Thoracic aorta (tissue), 2 donors: Measurements from ENCODE around the gene DMRTA1. TPM values are rescaled to one million over a fixed set of nuclear protein-coding genes. Genes with fewer than 3 reads are reported as not detected.

Source experiments
- ATAC-seq: fragments of 150-250 bp; one replicate; pipeline ENCODE4 v1.8.0; 2017; ENCODE audit warnings: low read depth; ENCODE audit not compliant: insufficient number of reproducible peaks, low FRiP score
- DNase-seq: peaks from one replicate; pipeline ENCODE4 v3.0.0-alpha.2; 2020; ENCODE audit warnings: low spot score
- H3K27ac ChIP-seq, 2 donors: fragments of 200-600 bp; sonication (generic); 1 replicate in 1 of 2; 2 replicates in 1 of 2; pipeline ENCODE4 v1.5.1; 2016; ENCODE audit warnings: mild to moderate bottlenecking in 2 of 2, moderate library complexity in 2 of 2
- H3K27me3 ChIP-seq: fragments of 200-600 bp; sonication (generic); replicated peaks from 2 replicates; pipeline ENCODE4 v1.6.0; 2016; ENCODE audit warnings: mild to moderate bottlenecking; ENCODE audit not compliant: insufficient read depth
- H3K36me3 ChIP-seq: fragments of 200-600 bp; sonication (generic); one replicate; pipeline ENCODE4 v1.5.1; 2016
- H3K4me1 ChIP-seq, 2 donors: fragments of 200-600 bp; sonication (generic); 1 replicate in 1 of 2; 2 replicates in 1 of 2; pipeline versions ENCODE4 v1.5.1 to v1.6.0; 2016; ENCODE audit warnings: low read depth in 2 of 2, mild to moderate bottlenecking in 1 of 2; ENCODE audit not compliant: control insufficient read depth in 1 of 2
- H3K4me3 ChIP-seq: fragments of 200-600 bp; sonication (generic); 2 replicates; pipeline ENCODE4 v1.5.1; 2016; ENCODE audit warnings: mild to moderate bottlenecking
- H3K9me3 ChIP-seq: fragments of 200-600 bp; sonication (generic); 2 replicates; pipeline ENCODE4 v1.5.1; 2016
- CTCF ChIP-seq: fragments of 200-600 bp; sonication (generic); IDR thresholded peaks from one replicate; pipeline ENCODE4 v1.5.1; 2019; ENCODE audit warnings: antibody characterized with exemption
- total RNA-seq, 2 donors: library from RNA; depleted of rRNA; stranded (reverse); fragments of >200 nt; gene quantifications; one replicate each; pipeline versions ENCODE4 v1.1.0 to v1.2.3, GENCODE V29; 2016

Gene DMRTA1
- total RNA-seq, 2 donors from 2014 or later, result 0.41 TPM; not detected in 1

DNA sequence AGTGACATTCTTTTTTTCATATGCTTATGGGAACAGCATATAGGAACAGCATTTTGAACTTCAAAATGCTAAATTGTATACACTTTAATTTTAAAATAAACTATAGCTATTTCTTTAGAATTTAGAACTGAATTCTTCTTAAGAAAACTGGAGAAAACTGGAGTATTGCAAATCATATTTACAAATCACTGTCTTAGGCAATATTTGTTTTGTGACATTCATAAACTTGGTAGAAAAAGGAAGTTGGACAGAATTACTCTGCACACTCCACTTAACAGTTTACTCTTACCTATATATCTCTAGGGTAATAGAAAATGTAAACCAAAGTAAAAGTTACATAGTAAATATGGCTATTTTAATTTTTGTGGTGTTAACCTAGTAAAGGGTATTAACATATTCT lies 3.1 kb downstream of the DMRTA1 start:
- no peaks in the 10 kb centered on the region for H3K36me3 ChIP-seq
- H3K27ac ChIP-seq, result no peak overlapping the region
- no peaks in the 10 kb centered on the region for H3K9me3 ChIP-seq
- no peak for TF ChIP-seq CTCF
- no peak overlapping the region for H3K4me3 ChIP-seq
- peaks cover 0 to 7% of the 10 kb centered on the region in 2 donors for H3K4me1 ChIP-seq
- no peak for ATAC-seq
- no peak for DNase-seq
- H3K27me3 ChIP-seq, result no peaks in the 10 kb centered on the region

DNA sequence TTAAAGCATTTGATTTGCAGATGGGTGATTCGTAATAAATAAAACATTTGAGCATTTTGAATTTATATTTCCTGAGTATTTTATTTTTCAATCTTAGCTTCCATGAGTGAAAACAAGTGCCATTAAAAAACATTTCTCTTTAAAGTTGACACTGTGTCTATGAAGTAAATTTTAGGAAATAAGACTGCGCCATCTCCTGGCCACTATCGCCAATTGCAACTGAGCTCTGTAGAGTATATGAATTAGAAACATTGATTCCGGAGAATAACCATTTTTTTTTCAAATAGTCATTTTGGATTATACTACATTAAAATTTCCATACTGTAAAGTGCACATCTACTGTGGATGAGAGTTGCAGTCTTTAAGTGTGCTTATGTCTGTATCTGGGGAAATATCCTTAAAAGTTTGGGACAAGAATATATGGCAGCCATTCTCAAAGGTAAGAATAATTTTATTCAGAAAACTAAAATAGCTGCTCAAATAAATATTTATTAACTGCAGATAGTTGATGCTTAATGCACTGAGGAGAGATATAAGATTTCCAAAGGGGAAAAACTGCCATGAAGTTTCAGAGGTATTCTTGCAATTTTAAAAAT lies 5.9 kb downstream of the DMRTA1 start:
- Histone ChIP-seq H3K4me3 (no peak overlapping the region), H3K36me3 (no peaks in the 10 kb centered on the region), H3K4me1 (peaks cover 0 to 7% of the 10 kb centered on the region in 2 donors), H3K27ac (no peak overlapping the region), H3K9me3 (no peaks in the 10 kb centered on the region), H3K27me3 (no peaks in the 10 kb centered on the region)
- TF ChIP-seq CTCF, result peak; percentile 71
- ATAC-seq (no peak), DNase-seq (no peak)

GRCh38 chr9:22454016-22454415 lies 7.4 kb downstream of the DMRTA1 start:
- DNase-seq (no peak), ATAC-seq (no peak)
- no peak overlapping the region for H3K4me3 ChIP-seq
- H3K36me3 ChIP-seq, result no peaks in the 10 kb centered on the region
- no peaks in the 10 kb centered on the region for H3K27me3 ChIP-seq
- TF ChIP-seq CTCF, result no peak
- H3K4me1 ChIP-seq, result no peaks in the 10 kb centered on the region
- H3K27ac ChIP-seq, result no peak overlapping the region
- no peaks in the 10 kb centered on the region for H3K9me3 ChIP-seq

DNA sequence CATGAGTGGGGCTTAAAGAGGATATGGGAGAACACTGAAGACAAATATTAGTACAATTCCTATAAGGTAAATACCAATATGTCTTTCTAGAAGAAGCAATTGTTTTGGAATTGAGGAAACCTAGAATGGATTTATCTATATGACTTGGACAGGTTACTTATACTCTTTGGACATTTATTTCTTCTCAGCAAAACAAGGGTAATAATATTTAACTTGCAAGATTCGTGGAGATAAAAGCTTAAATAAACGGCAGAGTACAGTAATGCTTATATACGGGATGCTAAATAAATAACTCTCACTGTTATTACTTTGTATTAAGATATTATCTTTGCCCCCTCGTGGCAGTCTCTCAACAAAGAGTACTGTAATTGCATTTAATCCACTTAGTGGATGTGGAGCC lies 8.6 kb downstream of the DMRTA1 start:
- no peak overlapping the region for H3K27ac ChIP-seq
- no peaks in the 10 kb centered on the region for H3K36me3 ChIP-seq
- ATAC-seq (no peak), DNase-seq (no peak)
- H3K27me3 ChIP-seq, result no peaks in the 10 kb centered on the region
- no peak overlapping the region for H3K4me3 ChIP-seq
- no peaks in the 10 kb centered on the region for H3K4me1 ChIP-seq
- no peaks in the 10 kb centered on the region for H3K9me3 ChIP-seq
- no peak for TF ChIP-seq CTCF

DNA sequence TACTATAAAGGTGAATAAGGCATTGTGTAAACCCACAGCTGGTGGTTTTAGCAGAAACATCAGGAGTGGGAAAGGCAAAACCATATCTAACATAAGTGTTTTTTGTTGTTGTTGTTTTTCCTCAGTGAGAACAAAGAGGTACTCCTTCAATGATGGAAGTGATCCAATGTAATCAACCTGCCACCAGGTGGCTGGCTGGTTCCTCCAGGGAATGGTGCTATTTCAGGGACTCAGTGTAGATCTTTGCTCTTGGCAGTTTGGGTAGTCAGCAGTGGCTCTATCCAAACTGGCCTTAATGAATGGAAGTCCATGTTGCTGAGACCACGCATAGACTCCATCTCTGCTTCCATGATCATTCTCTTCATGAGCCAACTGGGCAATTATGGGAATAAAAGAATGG lies 10.8 kb downstream of the DMRTA1 start:
- Histone ChIP-seq H3K27me3 (no peaks in the 10 kb centered on the region), H3K4me3 (no peak overlapping the region), H3K9me3 (no peaks in the 10 kb centered on the region), H3K36me3 (no peaks in the 10 kb centered on the region), H3K4me1 (no peaks in the 10 kb centered on the region), H3K27ac (no peak overlapping the region)
- ATAC-seq (no peak), DNase-seq (no peak)
- no peak for TF ChIP-seq CTCF
